Smooth muscle cell of the coronary artery (primary cell): ENCODE results near the gene F7. TPM values are rescaled to one million over a fixed set of nuclear protein-coding genes. Genes with fewer than 3 reads are reported as not detected.

Experiments used
- total RNA-seq: library from RNA; depleted of rRNA; stranded (reverse); fragments of >200 nt; gene quantifications from 2 replicates; pipeline ENCODE4 v1.2.3, GENCODE V29; 2014; ENCODE audit warnings: low replicate concordance

The F7 gene
- not detected in 2 replicates for total RNA-seq

GRCh38 chr13:113105032-113105920, at the start of gene F7:
Gene F7 (plus strand): TSS chr13:113105791. CDS start chr13:113105842, 51 bp downstream.

GRCh38 chr13:113122550-113123225, 17.1 kb downstream of the F7 start, which contains the start of gene F10:
Gene F10 (plus strand): TSS chr13:113122799. CDS start chr13:113122856, 57 bp downstream.

GRCh38 chr13:113157929-113158747, 52.5 kb downstream of the F7 start, which contains the start of gene PROZ:
Gene PROZ (plus strand): TSS chr13:113158648. CDS start chr13:113158661, 13 bp downstream.

Other genes starting within 250 kb of the F7 start
- 1.1 and 2.6 TPM in 2 replicates for gene MCF2L, start 136.6 kb upstream of the F7 start, total RNA-seq
- gene F10, start 17.0 kb downstream of the F7 start, total RNA-seq: 4.1 and 18.6 TPM in 2 replicates
- not detected in 2 replicates for gene PROZ, start 52.9 kb downstream of the F7 start, total RNA-seq
- 40.7 and 63.1 TPM in 2 replicates for gene PCID2, start 102.9 kb downstream of the F7 start, total RNA-seq
- gene CUL4A, start 103.8 kb downstream of the F7 start, total RNA-seq: 76.6 and 77.1 TPM in 2 replicates
- 167 and 324 TPM in 2 replicates for gene LAMP1, start 191.4 kb downstream of the F7 start, total RNA-seq